ENCODE results near the gene CPEB1.

Gene CPEB1

DNA sequence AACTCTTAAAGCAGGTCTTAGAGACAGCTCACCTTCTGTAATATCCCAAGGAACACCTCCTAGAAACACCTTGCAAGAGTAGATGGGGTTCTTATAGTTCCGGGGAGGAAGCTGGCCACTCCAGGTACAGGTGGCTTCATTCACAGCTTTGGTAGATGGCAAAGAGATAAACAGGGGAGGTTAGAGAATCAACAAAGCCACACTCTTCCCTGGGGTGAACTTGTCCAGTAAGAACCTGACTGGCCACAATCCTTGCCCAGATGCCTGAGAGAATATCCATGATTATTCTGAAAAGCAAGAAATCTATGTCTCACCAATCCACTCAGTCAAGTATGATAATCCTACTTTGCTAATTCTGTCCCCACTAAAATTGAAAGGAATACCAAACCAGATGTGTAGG lies 93.3 kb downstream of the CPEB1 start:
- TF ChIP-seq, protein P1, sequence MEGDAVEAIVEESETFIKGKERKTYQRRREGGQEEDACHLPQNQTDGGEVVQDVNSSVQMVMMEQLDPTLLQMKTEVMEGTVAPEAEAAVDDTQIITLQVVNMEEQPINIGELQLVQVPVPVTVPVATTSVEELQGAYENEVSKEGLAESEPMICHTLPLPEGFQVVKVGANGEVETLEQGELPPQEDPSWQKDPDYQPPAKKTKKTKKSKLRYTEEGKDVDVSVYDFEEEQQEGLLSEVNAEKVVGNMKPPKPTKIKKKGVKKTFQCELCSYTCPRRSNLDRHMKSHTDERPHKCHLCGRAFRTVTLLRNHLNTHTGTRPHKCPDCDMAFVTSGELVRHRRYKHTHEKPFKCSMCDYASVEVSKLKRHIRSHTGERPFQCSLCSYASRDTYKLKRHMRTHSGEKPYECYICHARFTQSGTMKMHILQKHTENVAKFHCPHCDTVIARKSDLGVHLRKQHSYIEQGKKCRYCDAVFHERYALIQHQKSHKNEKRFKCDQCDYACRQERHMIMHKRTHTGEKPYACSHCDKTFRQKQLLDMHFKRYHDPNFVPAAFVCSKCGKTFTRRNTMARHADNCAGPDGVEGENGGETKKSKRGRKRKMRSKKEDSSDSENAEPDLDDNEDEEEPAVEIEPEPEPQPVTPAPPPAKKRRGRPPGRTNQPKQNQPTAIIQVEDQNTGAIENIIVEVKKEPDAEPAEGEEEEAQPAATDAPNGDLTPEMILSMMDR (conservative IDR thresholded peaks at IDR 0.05), result no peak
- H3K27ac ChIP-seq, result no peak overlapping the region

DNA sequence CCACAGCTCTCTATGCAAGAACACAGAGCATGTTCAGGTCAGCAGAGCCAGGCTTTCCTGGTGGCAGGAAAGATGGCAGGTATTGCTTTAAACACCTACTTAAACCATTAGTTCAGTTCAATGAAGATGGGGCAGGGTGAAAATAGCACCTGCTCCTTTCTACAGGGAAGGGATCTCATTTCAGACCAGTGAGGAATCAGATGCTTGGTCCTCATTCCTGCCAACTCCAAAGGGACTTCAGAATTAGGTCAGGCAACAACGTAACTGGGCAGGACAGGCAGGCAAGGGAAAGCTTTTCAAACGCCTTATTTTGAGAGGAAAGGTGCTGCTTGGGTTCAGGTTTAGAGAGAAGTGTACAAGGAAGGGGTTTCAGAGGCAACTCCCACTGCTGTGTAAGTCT lies 94.3 kb downstream of the CPEB1 start:
- TF ChIP-seq, protein P1 (conservative IDR thresholded peaks at IDR 0.05), result no peak
- H3K27ac ChIP-seq, result no peak overlapping the region

DNA sequence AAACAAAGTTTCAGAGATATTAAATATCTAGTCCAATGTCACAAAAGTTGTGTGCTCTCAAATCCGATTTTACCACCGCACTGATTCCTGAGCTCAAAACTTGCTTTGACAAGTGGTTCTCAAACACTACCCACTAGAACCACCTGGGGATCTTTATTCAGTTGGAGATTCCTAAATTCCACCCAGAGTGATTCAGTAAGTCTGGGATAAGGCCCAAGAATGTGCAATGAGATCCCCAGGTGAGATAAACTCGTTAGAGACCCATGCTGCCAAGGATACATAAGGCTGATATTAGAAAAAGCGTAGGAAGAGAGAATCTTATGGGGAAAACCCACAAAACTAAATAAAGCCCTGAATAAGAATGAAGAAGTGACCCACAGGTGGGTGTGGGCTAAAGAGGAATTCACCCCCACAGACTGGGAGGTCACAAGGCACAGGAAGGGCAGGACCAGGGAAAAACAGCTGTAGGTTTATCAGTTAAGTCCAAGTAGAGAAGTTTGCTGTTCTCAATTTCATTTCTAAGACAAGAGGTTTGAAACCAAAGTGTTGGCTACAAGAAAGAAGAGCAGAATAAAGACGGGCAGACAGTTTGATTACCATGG lies 95.4 kb downstream of the CPEB1 start:
- TF ChIP-seq, protein P1 (conservative IDR thresholded peaks at IDR 0.05), result no peak
- H3K27ac ChIP-seq, result no peak overlapping the region

DNA sequence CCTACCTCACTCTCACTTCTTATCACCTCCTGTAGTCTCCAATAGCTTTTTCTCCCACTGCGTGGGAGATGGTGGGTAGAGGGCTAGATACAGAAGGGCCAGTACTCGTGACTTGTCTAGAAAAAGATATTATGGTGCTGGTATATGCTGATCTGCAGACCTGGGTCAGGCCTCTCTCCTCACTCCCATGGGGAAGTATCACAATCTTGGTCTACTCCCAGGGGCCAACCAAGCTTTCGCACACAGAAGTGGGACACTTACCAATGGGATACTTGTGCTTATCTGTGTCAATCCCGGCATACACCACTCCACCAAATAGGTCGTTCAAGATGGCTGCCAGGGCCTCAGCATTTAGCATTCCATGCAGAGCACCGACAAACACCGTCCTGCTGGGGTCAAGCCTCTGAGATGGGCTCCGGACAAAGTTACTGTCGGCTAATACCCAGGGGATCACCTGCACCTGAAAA lies 97.9 kb downstream of the CPEB1 start:
- TF ChIP-seq, protein P1 (conservative IDR thresholded peaks at IDR 0.05), result no peak
- H3K27ac ChIP-seq, result no peak overlapping the region

DNA sequence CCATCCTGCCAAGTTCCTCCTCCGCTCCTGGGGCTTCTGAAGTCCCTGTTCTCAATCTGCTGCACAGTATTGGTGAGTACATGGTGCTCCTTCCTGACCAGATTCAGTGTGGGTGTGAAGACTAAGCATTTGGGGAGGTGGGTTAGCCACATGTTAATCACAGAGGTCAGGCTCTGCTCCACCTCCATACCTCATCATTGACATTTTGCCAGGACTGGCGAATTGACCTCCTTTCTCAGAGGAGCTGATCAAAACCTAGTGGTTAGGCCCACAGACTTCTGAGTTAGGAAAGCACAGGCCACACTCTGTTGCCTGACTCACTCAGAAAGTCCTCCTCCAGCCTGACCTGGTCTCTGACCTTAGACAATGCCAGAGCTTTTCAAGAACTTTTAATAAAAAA lies 98.5 kb downstream of the CPEB1 start:
- no peak overlapping the region for H3K27ac ChIP-seq
- TF ChIP-seq, protein P1 (conservative IDR thresholded peaks at IDR 0.05), result no peak

DNA sequence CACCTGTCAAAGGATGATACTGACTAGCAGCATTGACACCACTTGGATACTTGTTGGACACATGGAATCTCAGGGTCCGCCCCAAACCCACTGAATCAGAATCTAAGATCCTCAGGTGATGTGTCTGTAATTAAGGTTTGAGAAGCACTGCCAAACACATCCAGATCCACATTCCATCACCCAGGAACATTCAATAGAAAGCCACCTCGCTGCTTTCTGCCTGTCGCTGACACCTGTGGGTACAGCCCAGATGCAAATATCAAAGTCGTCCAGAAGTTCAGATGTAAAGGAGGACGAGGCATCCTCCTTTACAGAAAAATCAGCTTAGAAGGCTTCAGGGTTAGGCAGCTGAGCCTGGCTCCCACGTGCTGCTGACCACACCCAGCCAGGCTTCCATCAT lies 101.7 kb downstream of the CPEB1 start:
- TF ChIP-seq, protein P1 (conservative IDR thresholded peaks at IDR 0.05), result no peak
- H3K27ac ChIP-seq, result no peak overlapping the region

DNA sequence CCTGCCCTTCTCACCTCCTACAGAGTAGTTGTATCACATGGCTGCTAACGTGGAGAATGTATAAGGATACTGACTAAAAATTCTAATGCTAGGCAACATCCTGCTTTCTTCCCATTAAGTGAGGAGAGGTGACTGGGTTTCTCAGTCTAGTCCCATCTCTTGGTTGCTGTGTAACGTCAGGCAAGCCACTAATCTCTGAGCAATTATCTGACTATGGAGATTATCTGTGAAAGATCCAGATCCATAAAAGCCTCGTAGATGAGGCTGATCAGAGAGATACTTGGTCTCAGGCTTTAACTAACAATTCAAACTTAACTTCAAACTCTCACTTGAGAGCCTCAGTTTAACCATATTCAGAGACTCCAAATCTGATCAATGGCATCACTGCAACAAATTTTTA lies 102.2 kb downstream of the CPEB1 start:
- H3K27ac ChIP-seq, result no peak overlapping the region
- TF ChIP-seq, protein P1 (conservative IDR thresholded peaks at IDR 0.05), result no peak
